Ovary (tissue), 9 donors: ENCODE data around the gene LMTK2. TPM values are rescaled to one million over a fixed set of nuclear protein-coding genes. Genes with fewer than 3 reads are reported as not detected.

ENCODE experiments used
- DNase-seq, 5 donors: peaks; one replicate each; pipeline ENCODE4 v3.0.0-alpha.2; 2019 to 2020
- H3K27ac ChIP-seq, 2 donors: fragments of 200-600 bp; one replicate each; pipeline versions ENCODE4 v1.5.1 to v1.8.0; 2019 to 2022
- H3K27me3 ChIP-seq: fragments of 200-600 bp; one replicate; pipeline ENCODE4 v1.8.0; 2022
- H3K36me3 ChIP-seq: fragments of 200-600 bp; sonication (generic); one replicate; pipeline ENCODE4 v1.5.1; 2019
- H3K4me1 ChIP-seq: one replicate; pipeline ENCODE4 v1.8.1; 2013; ENCODE audit warnings: mild to moderate bottlenecking, moderate library complexity; ENCODE audit not compliant: insufficient read depth
- H3K4me3 ChIP-seq: fragments of 200-600 bp; sonication (generic); one replicate; pipeline ENCODE4 v1.5.1; 2017
- H3K9me3 ChIP-seq, 2 donors: fragments of 200-600 bp in 1 of 2; sonication (generic) in 1 of 2; one replicate each; pipeline versions ENCODE4 v1.5.1 to v1.8.1; 2013 to 2019; ENCODE audit warnings: mild to moderate bottlenecking in 1 of 2, moderate library complexity in 1 of 2
- CTCF ChIP-seq, 3 donors: fragments of 450-650 bp in 2 of 3; fragments of 200-600 bp in 1 of 3; IDR thresholded peaks; one replicate each; pipeline versions ENCODE4 v1.5.1 to v1.8.0; 2016 to 2022; ENCODE audit warnings: antibody characterized with exemption in 3 of 3, mild to moderate bottlenecking in 1 of 3
- EP300 ChIP-seq: sonication (generic); formaldehyde crosslinking; IDR thresholded peaks from one replicate; pipeline ENCODE4 v1.6.1; 2017; ENCODE audit warnings: antibody characterized with exemption
- POLR2A ChIP-seq: fragments of 450-650 bp; IDR thresholded peaks from one replicate; pipeline ENCODE4 v1.6.1; 2017; ENCODE audit warnings: antibody characterized with exemption, mild to moderate bottlenecking, moderate library complexity
- WGBS, 3 donors: extraction: QIAGEN DNeasy Blood & Tissue Kit in 1 of 3; methylation state at CpG; one replicate each; pipeline versions ENCODE4 v1.1.5 to v1.1.7; 2013 to 2017; 5-methylcytosine and 5-hydroxymethylcytosine counted together
- intact Hi-C, 4 donors: fragments of 100-400 bp; cut with DNase I; formaldehyde crosslinking; loops; one replicate each; pipeline versions ENCODE4 v1.11.0 to v1.15.1; 2022 to 2023
- polyA plus RNA-seq, 2 donors: library from polyadenylated mRNA; stranded (reverse); fragments of 200-250 nt in 1 of 2; fragments of 350-450 nt in 1 of 2; fragmentation: Illumina TruSeq in 1 of 2; extraction: RNeasy Lipid Tissue Mini Kit (QIAGEN cat#74804) in 1 of 2; gene quantifications; one replicate each; pipeline ENCODE4 v1.2.3, GENCODE V29; 2013 to 2014
- total RNA-seq, 7 donors: library from RNA; depleted of rRNA in 2 of 7; stranded (reverse); fragments of >200 nt in 2 of 7; fragmentation: NEBNext Ultra II Directional in 3 of 7; extraction: Animal tissue kit (Norgen Biotek cat#: 25700) in 3 of 7; gene quantifications; one replicate each; pipeline versions ENCODE4 v1.1.0 to v1.2.4, GENCODE V29; 2016 to 2023
- donor health status: DM: no; HTN: no; CAD: no; lungs with moderate emphysema.
- donor health status: DM: no; HTN: no; CAD: no.
- donor health status: Bipolar disorder and iron deficiency.
- donor health status: DM: yes; HTN: yes; CAD: no.
- donor health status: DM: no; HTN: no; CAD: no.
- donor health status: DM: yes; HTN: yes; CAD: no.

Gene LMTK2
- total and polyA plus RNA-seq, 9 donors, result 4.4 to 17.1 (median 12.8) TPM

DNA sequence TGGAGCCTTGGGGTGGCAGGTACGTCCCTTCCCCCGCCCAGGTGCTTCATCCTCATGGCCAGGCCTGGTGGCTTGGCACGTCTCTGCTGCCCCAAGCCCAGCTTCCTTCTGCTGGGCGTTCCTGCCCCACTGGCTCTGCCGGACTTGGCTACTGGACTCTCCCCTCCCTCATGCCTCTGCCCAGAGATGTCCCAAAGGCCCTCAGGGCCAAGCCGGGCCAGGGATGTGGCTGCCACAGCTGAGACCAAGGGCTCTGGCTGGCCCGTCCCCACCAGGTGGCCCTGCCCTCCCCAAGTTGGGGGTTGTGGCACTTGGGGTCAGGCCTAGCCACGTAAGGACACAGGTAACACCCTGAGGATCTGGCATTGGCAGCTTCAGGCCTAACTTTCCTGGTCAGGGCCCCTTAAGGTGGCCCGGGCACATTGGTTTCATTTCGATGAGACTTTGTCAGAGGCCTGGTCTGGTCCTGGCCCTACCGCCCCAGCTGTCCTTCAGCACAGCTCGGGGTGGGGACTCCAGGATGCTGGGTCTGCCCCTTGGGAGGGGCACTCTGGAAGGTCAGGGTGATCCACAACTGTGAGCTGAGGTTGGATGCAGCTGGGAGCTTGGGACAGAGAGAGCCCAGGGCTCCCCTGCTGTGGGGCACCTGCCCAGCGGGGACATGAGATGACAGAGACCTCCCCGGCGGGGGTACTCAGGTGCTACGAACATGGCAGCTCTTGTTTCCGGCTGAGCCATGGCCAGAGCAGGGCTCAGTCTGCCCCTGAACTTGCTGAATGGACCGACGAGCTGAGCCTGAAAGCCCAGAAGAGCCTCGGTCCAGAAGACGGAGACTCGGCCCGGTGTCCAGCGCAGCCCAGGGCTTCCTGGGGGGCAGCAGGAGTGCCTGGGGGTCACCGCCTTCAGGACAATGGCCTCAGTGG is 107.5 kb downstream of the LMTK2 start:
- no peaks in the 10 kb centered on the region for H3K27me3 ChIP-seq
- WGBS, 3 donors, result 85 to 95% (median 86%) methylated on average over 19 to 25 of the region's 25 CpGs
- H3K4me1 ChIP-seq, result no peaks in the 10 kb centered on the region
- no peaks in the 10 kb centered on the region for H3K36me3 ChIP-seq
- H3K27ac ChIP-seq, result no peak overlapping the region
- no peak for TF ChIP-seq POLR2A
- TF ChIP-seq EP300, result no peak
- TF ChIP-seq CTCF (IDR thresholded peaks at IDR 0.05), result no peak
- no peaks in the 10 kb centered on the region for H3K9me3 ChIP-seq
- H3K4me3 ChIP-seq, result no peak overlapping the region
- DNase-seq, result peak in 1 of 5 donors; percentile 29
- intact Hi-C loops, result no loop called here

DNA sequence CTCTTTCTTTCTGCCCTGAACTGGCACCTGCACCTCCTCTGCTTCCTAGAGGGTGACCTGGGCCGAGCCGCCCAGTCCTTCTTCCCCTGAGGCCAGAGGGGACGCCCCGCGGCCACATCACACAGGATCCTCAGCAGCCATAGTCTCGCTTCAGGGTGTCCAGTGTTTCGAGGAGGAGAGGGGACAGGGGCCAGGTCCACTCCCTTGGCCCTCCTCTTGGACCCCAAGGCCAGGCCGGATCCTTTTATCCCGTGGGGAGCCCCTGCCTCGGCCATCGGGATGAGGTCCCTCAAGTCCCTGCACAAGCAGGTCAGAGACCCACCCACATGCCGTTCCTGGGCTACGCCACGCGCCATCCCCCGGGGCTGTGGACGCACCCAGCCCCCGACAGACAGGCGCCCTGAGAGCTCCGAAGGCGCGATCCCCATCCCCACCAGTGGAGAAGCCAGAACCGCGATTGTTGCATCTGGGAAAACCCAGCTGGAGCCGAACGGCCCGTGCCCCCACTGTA is 108.2 kb downstream of the LMTK2 start:
- Histone ChIP-seq H3K27ac (no peak overlapping the region), H3K27me3 (no peaks in the 10 kb centered on the region), H3K9me3 (no peaks in the 10 kb centered on the region), H3K4me1 (no peaks in the 10 kb centered on the region), H3K36me3 (no peaks in the 10 kb centered on the region), H3K4me3 (no peak overlapping the region)
- peak in 1 of 5 donors; percentile 27 for DNase-seq
- TF ChIP-seq POLR2A (no peak), CTCF (IDR thresholded peaks at IDR 0.05) (no peak), EP300 (no peak)
- intact Hi-C loops, result no loop called here
- WGBS, 3 donors, result 91 to 94% (median 91%) methylated on average over 27 of the region's 27 CpGs

DNA sequence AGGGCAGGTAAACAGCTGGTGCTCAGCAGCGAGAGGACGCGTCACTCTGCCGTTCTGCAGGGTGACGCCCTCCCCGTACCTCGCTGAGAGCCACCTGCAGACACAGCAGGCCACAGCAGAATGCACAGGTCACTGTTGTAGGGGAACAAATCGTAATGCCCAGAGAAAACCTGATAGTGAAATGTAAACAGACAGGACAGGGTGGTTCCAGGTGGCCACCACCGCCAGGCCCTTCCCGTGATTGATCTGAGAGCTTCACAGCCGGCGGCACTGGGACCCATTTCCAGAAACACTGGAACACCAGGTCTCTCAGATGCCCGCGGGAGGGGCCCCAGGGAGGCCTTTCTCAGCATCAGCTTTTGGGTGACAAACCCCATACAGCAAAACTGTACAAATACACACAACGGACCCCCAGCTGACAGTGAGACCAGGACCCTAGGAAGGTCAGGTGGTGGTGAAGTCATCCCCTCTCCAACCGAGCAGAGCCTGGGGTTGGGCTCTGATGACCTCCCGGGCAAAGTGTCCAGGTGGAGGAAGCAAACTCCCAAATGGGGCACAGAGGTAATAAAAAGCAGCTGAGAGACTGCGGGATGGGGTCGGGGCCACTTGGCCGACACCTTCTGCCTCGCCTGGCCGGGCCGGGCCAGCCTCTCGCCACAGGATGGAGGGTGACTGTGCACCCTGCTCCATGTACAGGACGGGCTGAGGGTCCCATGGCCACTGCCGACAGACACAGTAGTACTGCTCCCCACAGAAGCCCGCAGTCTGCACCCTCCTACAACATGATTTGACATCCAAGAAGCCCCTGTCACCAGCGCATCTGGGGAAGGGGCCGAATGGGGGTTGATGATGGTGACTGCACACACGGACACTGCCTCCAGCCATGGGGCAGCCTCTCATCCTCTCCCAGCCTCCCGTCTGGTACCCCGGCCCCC is 109.2 kb downstream of the LMTK2 start:
- Histone ChIP-seq H3K9me3 (no peaks in the 10 kb centered on the region), H3K27me3 (no peaks in the 10 kb centered on the region), H3K4me3 (no peak overlapping the region), H3K4me1 (no peaks in the 10 kb centered on the region), H3K27ac (no peak overlapping the region), H3K36me3 (no peaks in the 10 kb centered on the region)
- WGBS, 3 donors, result 87 to 89% (median 88%) methylated on average over 32 of the region's 32 CpGs
- TF ChIP-seq POLR2A (no peak), CTCF (IDR thresholded peaks at IDR 0.05) (no peak), EP300 (no peak)
- intact Hi-C loops, result no loop called here
- DNase-seq, result peak in 1 of 5 donors; percentile 20

DNA sequence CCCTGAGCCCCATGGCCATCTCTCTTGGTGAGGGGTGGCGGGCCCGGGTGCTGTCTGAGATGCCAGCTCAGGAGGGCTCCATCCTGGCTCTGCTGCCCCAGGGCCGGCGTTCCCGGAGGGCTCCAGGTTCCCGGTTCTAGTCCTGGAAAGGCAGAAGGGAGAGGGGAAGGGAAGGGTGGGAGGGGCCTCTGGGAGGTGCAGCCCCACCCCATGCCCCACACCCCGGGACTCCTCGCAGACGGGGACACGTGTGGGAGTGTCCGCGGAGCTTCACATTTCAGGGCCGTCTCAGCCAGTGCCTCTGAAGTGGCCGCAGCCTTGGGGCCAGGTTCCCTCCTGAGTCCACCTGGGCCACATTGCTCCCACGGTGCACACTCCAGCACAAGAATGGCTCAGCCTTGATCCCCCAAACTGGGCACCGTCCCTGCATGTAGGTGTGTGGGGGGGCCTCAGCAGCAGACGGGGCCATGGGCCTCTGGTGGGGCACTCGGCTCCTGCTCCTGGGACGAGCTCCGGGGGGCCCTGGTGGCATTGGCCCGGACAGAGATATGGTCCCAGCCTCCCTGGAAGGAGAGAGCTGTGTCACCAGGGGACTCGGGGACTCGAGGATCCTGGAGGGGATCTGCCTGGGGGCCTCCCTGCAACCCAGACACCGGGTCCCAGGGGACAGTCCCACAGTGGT is 110.4 kb downstream of the LMTK2 start:
- intact Hi-C loops, result no loop called here
- Histone ChIP-seq H3K27me3 (no peaks in the 10 kb centered on the region), H3K27ac (no peak overlapping the region), H3K4me3 (no peak overlapping the region), H3K4me1 (no peaks in the 10 kb centered on the region), H3K9me3 (no peaks in the 10 kb centered on the region), H3K36me3 (no peaks in the 10 kb centered on the region)
- DNase-seq, result peak in 2 of 5 donors; percentile 15 to 23
- TF ChIP-seq CTCF (IDR thresholded peaks at IDR 0.05) (no peak), POLR2A (no peak), EP300 (no peak)
- 78 to 83% (median 78%) methylated on average over 17 to 24 of the region's 24 CpGs for WGBS, 3 donors
